IPS-15b (cell line): ENCODE data around the gene DHRS4.

Source experiments
- H3K27me3 ChIP-seq: one replicate; pipeline ENCODE4 v1.6.1; 2013; ENCODE audit warnings: low read length; ENCODE audit not compliant: control insufficient read depth, insufficient read depth
- H3K36me3 ChIP-seq: one replicate; pipeline ENCODE4 v1.6.1; 2013; ENCODE audit warnings: low read length; ENCODE audit not compliant: control insufficient read depth, insufficient read depth
- H3K4me1 ChIP-seq: one replicate; pipeline ENCODE4 v1.6.1; 2013; ENCODE audit warnings: mild to moderate bottlenecking, low read length; ENCODE audit not compliant: control insufficient read depth, insufficient read depth
- H3K4me3 ChIP-seq: one replicate; pipeline ENCODE4 v1.5.1; 2013; ENCODE audit warnings: low read depth, low read length
- H3K9ac ChIP-seq: one replicate; pipeline ENCODE4 v1.6.1; 2013; ENCODE audit warnings: low read depth, mild to moderate bottlenecking, low read length
- H3K9me3 ChIP-seq: one replicate; pipeline ENCODE4 v1.6.1; 2013; ENCODE audit warnings: mild to moderate bottlenecking, low read length; ENCODE audit not compliant: control insufficient read depth, insufficient read depth

DHRS4 gene

DNA sequence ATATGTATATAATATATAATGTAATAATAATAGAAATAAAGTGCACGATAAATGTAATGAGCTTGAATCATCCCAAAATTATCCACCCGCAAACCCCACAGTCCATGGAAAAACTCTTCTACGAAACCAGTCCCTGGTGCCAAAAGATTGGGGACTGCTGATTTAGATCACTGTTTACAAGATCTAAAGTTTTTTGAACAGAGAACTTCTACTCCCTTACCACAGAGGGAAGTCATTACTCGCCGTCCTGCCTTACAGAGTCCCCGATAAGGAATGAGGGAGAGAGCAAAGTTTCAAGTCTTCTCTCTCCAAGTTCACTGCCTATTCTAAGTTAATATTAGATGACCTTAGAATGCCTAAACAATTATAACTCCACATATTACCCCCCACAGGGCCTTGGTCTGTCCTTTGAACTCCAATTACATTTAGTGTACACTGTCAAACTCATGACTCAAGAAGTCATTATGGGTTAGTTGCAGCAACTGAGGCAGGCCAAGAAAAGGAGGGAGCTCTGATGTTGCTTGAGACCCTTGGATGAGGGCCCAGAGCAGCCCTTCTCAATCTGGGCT, 21.8 kb upstream of the DHRS4 start:
- Histone ChIP-seq H3K36me3 (no peaks in the 10 kb centered on the region), H3K27me3 (no peaks in the 10 kb centered on the region), H3K4me1 (peaks cover 2% of the 10 kb centered on the region), H3K4me3 (no peak overlapping the region), H3K9me3 (no peaks in the 10 kb centered on the region), H3K9ac (no peak overlapping the region)

GRCh38 chr14:23932639-23933038, 20.9 kb upstream of the DHRS4 start:
- H3K9me3 ChIP-seq, result no peaks in the 10 kb centered on the region
- no peaks in the 10 kb centered on the region for H3K27me3 ChIP-seq
- no peaks in the 10 kb centered on the region for H3K36me3 ChIP-seq
- no peak overlapping the region for H3K9ac ChIP-seq
- H3K4me1 ChIP-seq, result peaks cover 2% of the 10 kb centered on the region
- H3K4me3 ChIP-seq, result no peak overlapping the region

- peaks cover 2% of the 10 kb centered on the region for H3K4me1 ChIP-seq
- H3K9me3 ChIP-seq, result no peaks in the 10 kb centered on the region
- no peak overlapping the region for H3K4me3 ChIP-seq
- H3K9ac ChIP-seq, result no peak overlapping the region
- no peaks in the 10 kb centered on the region for H3K27me3 ChIP-seq
- no peaks in the 10 kb centered on the region for H3K36me3 ChIP-seq
Observed at GRCh38 chr14:23933108-23933741, 20.3 kb upstream of the DHRS4 start.

- H3K9ac ChIP-seq, result no peak overlapping the region
- peaks cover 2% of the 10 kb centered on the region for H3K4me1 ChIP-seq
- no peaks in the 10 kb centered on the region for H3K9me3 ChIP-seq
- no peak overlapping the region for H3K4me3 ChIP-seq
- no peaks in the 10 kb centered on the region for H3K36me3 ChIP-seq
- no peaks in the 10 kb centered on the region for H3K27me3 ChIP-seq
Observed at GRCh38 chr14:23933742-23934128, 19.8 kb upstream of the DHRS4 start.

DNA sequence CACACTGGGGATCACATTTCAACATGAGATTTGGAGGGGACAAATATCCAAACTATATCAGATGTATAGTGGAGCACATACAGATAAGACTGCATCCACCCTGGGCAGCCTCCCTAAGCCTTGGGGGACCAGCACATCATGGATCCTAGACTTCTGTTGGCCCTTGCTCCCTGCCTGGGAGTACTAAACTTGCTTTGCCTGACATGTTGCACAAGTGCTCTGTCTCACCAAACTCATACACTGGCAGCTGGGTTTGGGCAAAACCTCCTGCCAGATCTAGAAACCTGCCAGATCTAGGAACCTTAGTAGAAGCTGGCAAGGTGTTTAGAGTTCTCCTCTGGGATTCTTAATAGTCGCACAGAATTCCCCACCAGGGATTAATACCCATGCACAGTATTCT, 18.4 kb upstream of the DHRS4 start:
- Histone ChIP-seq H3K9ac (no peak overlapping the region), H3K4me1 (no peaks in the 10 kb centered on the region), H3K9me3 (no peaks in the 10 kb centered on the region), H3K36me3 (no peaks in the 10 kb centered on the region), H3K27me3 (no peaks in the 10 kb centered on the region), H3K4me3 (no peak overlapping the region)

GRCh38 chr14:23936084-23936829, 17.3 kb upstream of the DHRS4 start:
- no peak overlapping the region for H3K9ac ChIP-seq
- H3K4me1 ChIP-seq, result no peaks in the 10 kb centered on the region
- H3K27me3 ChIP-seq, result no peaks in the 10 kb centered on the region
- no peaks in the 10 kb centered on the region for H3K36me3 ChIP-seq
- no peaks in the 10 kb centered on the region for H3K9me3 ChIP-seq
- H3K4me3 ChIP-seq, result no peak overlapping the region

GRCh38 chr14:23937203-23937602, 16.4 kb upstream of the DHRS4 start:
- no peaks in the 10 kb centered on the region for H3K9me3 ChIP-seq
- H3K27me3 ChIP-seq, result no peaks in the 10 kb centered on the region
- no peaks in the 10 kb centered on the region for H3K4me1 ChIP-seq
- no peaks in the 10 kb centered on the region for H3K36me3 ChIP-seq
- no peak overlapping the region for H3K9ac ChIP-seq
- H3K4me3 ChIP-seq, result no peak overlapping the region

DNA sequence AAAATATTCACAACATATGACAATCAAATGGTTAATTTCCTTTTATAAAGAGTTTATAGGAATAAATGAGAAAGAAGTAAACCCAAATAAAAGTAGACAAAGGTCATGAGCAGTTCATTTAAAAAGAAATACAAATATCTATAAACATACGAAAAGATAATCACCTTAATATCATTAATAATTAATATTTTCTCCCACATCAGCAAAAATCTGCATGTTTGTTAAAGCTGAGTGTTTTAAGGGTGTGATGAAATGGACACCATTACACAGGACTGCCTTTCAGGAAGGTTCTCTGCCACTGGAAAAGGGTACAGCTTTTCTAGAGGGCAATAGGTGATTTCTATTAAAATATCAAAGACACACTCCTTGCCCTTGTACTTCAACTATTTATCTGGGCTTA, 14.7 kb upstream of the DHRS4 start:
- H3K36me3 ChIP-seq, result no peaks in the 10 kb centered on the region

DNA sequence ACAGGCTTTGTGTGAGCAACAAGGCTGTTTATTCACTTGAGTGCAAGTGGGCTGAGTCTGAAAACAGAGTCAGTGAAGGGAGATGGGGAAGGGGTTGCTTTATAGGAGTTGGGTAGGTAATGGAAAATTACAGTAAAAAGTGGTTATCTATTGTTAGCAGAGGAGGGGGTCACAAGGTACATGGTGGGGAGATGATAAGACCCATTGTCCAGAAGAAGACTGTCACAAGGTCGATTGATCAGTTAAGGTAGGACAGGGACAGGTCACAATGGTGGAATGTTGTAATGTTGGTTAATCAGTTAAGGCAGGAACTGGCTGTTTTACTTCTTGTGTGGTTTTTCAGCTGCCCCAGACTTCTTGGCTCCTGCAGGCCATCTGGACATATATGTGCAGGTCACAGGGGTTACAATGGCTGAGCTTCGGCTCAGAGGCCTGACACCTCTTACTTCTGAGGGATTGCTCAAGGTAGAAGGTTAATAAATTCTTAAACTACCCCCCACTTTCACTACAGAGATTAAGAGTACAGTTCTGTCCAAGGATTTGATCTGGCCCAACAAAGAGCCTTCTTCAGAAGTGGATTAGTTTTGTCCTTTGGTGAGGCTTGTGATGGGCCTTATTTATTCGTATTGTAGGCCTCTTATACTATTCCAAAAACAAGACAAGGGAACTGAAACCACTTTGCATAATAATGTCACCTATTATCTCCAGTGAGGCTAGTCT, 13.8 kb upstream of the DHRS4 start:
- no peaks in the 10 kb centered on the region for H3K9me3 ChIP-seq
- H3K4me1 ChIP-seq, result no peaks in the 10 kb centered on the region
- no peak overlapping the region for H3K9ac ChIP-seq
- H3K36me3 ChIP-seq, result no peaks in the 10 kb centered on the region
- no peaks in the 10 kb centered on the region for H3K27me3 ChIP-seq
- no peak overlapping the region for H3K4me3 ChIP-seq

More for the DNA sequence above, 14.7 kb upstream of the DHRS4 start:
- Histone ChIP-seq H3K4me1 (no peaks in the 10 kb centered on the region), H3K9ac (no peak overlapping the region), H3K9me3 (no peaks in the 10 kb centered on the region), H3K27me3 (no peaks in the 10 kb centered on the region), H3K4me3 (no peak overlapping the region)

GRCh38 chr14:23941230-23941629, 12.3 kb upstream of the DHRS4 start:
- Histone ChIP-seq H3K9me3 (no peaks in the 10 kb centered on the region), H3K27me3 (no peaks in the 10 kb centered on the region), H3K4me1 (no peaks in the 10 kb centered on the region), H3K36me3 (no peaks in the 10 kb centered on the region), H3K4me3 (no peak overlapping the region), H3K9ac (no peak overlapping the region)

- no peaks in the 10 kb centered on the region for H3K4me1 ChIP-seq
- no peaks in the 10 kb centered on the region for H3K36me3 ChIP-seq
- H3K9me3 ChIP-seq, result no peaks in the 10 kb centered on the region
Observed at GRCh38 chr14:23941669-23942068, 11.9 kb upstream of the DHRS4 start.

More at GRCh38 chr14:23941669-23942068, 11.9 kb upstream of the DHRS4 start:
- H3K4me3 ChIP-seq, result no peak overlapping the region
- no peaks in the 10 kb centered on the region for H3K27me3 ChIP-seq
- no peak overlapping the region for H3K9ac ChIP-seq
